B cell (primary cell): ENCODE results near the gene UMOD.

ENCODE experiments used
- EZH2 ChIP-seq: IDR thresholded peaks from 2 replicates; pipeline ENCODE4 v1.6.1; 2012; ENCODE audit warnings: borderline replicate concordance, low read depth, mild to moderate bottlenecking, moderate library complexity, low read length; ENCODE audit not compliant: insufficient read depth, poor library complexity, severe bottlenecking
- TF ChIP-seq, protein P1 (sequence below): fragments of 200-600 bp; IDR thresholded peaks from one replicate; pipeline ENCODE4 v1.8.0; 2022; ENCODE audit warnings: antibody characterized with exemption, mild to moderate bottlenecking

DNA sequence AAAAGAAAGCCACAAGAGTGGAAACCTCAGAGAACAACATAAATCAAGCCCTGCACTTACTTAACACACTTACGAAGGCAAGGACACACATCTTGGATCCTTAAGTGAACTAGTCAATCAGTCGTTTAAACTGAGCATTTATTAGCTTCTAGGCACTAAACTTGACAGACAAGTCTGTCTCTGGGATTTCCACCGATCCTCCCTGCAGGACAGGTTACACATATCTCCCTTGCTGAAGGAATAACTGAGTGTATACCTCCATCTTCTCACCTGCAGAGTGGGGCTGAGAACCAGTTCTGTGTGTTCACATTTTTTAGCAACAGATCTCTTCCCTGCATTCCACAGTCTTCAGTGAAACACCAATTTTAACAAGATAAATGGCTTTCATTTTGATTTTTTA is 34.1 kb downstream of the UMOD start:
- TF ChIP-seq, protein P1, sequence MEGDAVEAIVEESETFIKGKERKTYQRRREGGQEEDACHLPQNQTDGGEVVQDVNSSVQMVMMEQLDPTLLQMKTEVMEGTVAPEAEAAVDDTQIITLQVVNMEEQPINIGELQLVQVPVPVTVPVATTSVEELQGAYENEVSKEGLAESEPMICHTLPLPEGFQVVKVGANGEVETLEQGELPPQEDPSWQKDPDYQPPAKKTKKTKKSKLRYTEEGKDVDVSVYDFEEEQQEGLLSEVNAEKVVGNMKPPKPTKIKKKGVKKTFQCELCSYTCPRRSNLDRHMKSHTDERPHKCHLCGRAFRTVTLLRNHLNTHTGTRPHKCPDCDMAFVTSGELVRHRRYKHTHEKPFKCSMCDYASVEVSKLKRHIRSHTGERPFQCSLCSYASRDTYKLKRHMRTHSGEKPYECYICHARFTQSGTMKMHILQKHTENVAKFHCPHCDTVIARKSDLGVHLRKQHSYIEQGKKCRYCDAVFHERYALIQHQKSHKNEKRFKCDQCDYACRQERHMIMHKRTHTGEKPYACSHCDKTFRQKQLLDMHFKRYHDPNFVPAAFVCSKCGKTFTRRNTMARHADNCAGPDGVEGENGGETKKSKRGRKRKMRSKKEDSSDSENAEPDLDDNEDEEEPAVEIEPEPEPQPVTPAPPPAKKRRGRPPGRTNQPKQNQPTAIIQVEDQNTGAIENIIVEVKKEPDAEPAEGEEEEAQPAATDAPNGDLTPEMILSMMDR, result no peak
- no peak for TF ChIP-seq EZH2
